HG03571 (cell line): ENCODE data around the gene OR14I1.
"Not testable (repeated sequence)": the region's sequence is repeated elsewhere in the genome, so short reads cannot be mapped to it uniquely, and the experiment has no call there.

Source experiments
- ATAC-seq: cut with Tn5 transposase; IDR thresholded peaks from one replicate; pipeline ENCODE4 v1.9.1; 2021; ENCODE audit not compliant: unreplicated experiment

The OR14I1 gene

GRCh38 chr1:248688527-248689298 lies 13.9 kb downstream of the OR14I1 start:
- ATAC-seq = peak; percentile 80

- peak; percentile 73 for ATAC-seq
Measured at GRCh38 chr1:248686815-248687214, 15.8 kb downstream of the OR14I1 start.

GRCh38 chr1:248681651-248682050 lies 20.9 kb downstream of the OR14I1 start:
- no peak for ATAC-seq

- no peak for ATAC-seq
Measured at GRCh38 chr1:248670003-248670402, 32.6 kb downstream of the OR14I1 start.

GRCh38 chr1:248663453-248664328 lies 38.9 kb downstream of the OR14I1 start:
- ATAC-seq = peak; percentile 82

- not testable (repeated sequence) for ATAC-seq
Measured at GRCh38 chr1:248656797-248657196, 45.8 kb downstream of the OR14I1 start.

- ATAC-seq = not testable (repeated sequence)
Measured at GRCh38 chr1:248655354-248655753, 47.2 kb downstream of the OR14I1 start, which contains the start of gene OR2T27. TSS of gene OR2T27 (minus strand) at chr1:248655528. CDS start at chr1:248650884, 4,644 bp downstream.
